ENCODE results near the gene ITIH5. TPM values are rescaled to one million over a fixed set of nuclear protein-coding genes. Genes with fewer than 3 reads are reported as not detected.

The ITIH5 gene
- total RNA-seq, 1 donor from 2014 or later = 34.0 TPM

GRCh38 chr10:7610651-7611389 lies 55.9 kb downstream of the ITIH5 start:
- peaks cover 5% of the 10 kb centered on the region for H3K4me1 Mint-ChIP-seq (ENCODE audit: unreplicated experiment)
- H3K9me3 Mint-ChIP-seq = no peaks in the 10 kb centered on the region
- no peaks in the 10 kb centered on the region for H3K36me3 Mint-ChIP-seq
- H3K27me3 Mint-ChIP-seq = no peaks in the 10 kb centered on the region
- H3K27ac Mint-ChIP-seq = no peak overlapping the region
- no peak for DNase-seq (ENCODE audit: extremely low spot score, unreplicated experiment)
- no peak overlapping the region for H3K4me3 Mint-ChIP-seq
- no peak for TF ChIP-seq CTCF (conservative IDR thresholded peaks at IDR 0.05)

- no peaks in the 10 kb centered on the region for H3K9me3 Mint-ChIP-seq
- H3K27ac Mint-ChIP-seq = no peak overlapping the region
- no peak overlapping the region for H3K4me3 Mint-ChIP-seq
- no peak for DNase-seq (ENCODE audit: extremely low spot score, unreplicated experiment)
- no peak for TF ChIP-seq CTCF (conservative IDR thresholded peaks at IDR 0.05)
- H3K36me3 Mint-ChIP-seq = no peaks in the 10 kb centered on the region
- H3K27me3 Mint-ChIP-seq = no peaks in the 10 kb centered on the region
- peaks cover 13% of the 10 kb centered on the region for H3K4me1 Mint-ChIP-seq (ENCODE audit: unreplicated experiment)
These were observed 56.7 kb downstream of the ITIH5 start for GRCh38 chr10:7610026-7610425.

GRCh38 chr10:7609556-7609955 lies 57.2 kb downstream of the ITIH5 start:
- no peak for DNase-seq (ENCODE audit: extremely low spot score, unreplicated experiment)
- Mint-ChIP-seq H3K9me3 (no peaks in the 10 kb centered on the region), H3K27me3 (no peaks in the 10 kb centered on the region), H3K4me1 (ENCODE audit: unreplicated experiment) (peaks cover 14% of the 10 kb centered on the region), H3K36me3 (peaks cover under 1% of the 10 kb centered on the region), H3K4me3 (no peak overlapping the region), H3K27ac (no peak overlapping the region)
- no peak for TF ChIP-seq CTCF (conservative IDR thresholded peaks at IDR 0.05)

- Mint-ChIP-seq H3K9me3 (peaks cover 2% of the 10 kb centered on the region), H3K4me3 (no peak overlapping the region), H3K27me3 (peaks cover 3% of the 10 kb centered on the region), H3K36me3 (peaks cover 4% of the 10 kb centered on the region), H3K27ac (no peak overlapping the region), H3K4me1 (ENCODE audit: unreplicated experiment) (peaks cover 14% of the 10 kb centered on the region)
- DNase-seq (ENCODE audit: extremely low spot score, unreplicated experiment) = peak; percentile 32
- no peak for TF ChIP-seq CTCF (conservative IDR thresholded peaks at IDR 0.05)
These were observed 58.8 kb downstream of the ITIH5 start for GRCh38 chr10:7608001-7608400.

- H3K27ac Mint-ChIP-seq = peak overlapping the region; percentile 96
- peaks cover 3% of the 10 kb centered on the region for H3K27me3 Mint-ChIP-seq
- H3K9me3 Mint-ChIP-seq = peaks cover 6% of the 10 kb centered on the region
- peaks cover 7% of the 10 kb centered on the region for H3K36me3 Mint-ChIP-seq
- no peak for TF ChIP-seq CTCF (conservative IDR thresholded peaks at IDR 0.05)
- no peak for DNase-seq (ENCODE audit: extremely low spot score, unreplicated experiment)
- H3K4me1 Mint-ChIP-seq (ENCODE audit: unreplicated experiment) = peaks cover 14% of the 10 kb centered on the region
- H3K4me3 Mint-ChIP-seq = peak overlapping the region; percentile 46
These were observed 59.8 kb downstream of the ITIH5 start for GRCh38 chr10:7606951-7607404.
